Mammary epithelial cell (primary cell): Measurements from ENCODE around the gene DNAJC30.

Experiments
- EZH2 ChIP-seq: IDR thresholded peaks from 2 replicates; pipeline ENCODE4 v1.6.1; 2012; ENCODE audit warnings: low read length, inconsistent platforms, borderline replicate concordance
- TF ChIP-seq, protein P1 (sequence below), 2 donors: IDR thresholded peaks in 1 of 2; conservative IDR thresholded peaks in 1 of 2; 2 replicates each; pipeline ENCODE4 v1.5.1; 2011 to 2012; ENCODE audit warnings: inconsistent platforms in 2 of 2, low read length in 2 of 2, mild to moderate bottlenecking in 2 of 2, control low read depth in 1 of 2, low read depth in 1 of 2; ENCODE audit not compliant: insufficient read depth in 1 of 2; ENCODE audit errors: extremely low read depth in 1 of 2

DNA sequence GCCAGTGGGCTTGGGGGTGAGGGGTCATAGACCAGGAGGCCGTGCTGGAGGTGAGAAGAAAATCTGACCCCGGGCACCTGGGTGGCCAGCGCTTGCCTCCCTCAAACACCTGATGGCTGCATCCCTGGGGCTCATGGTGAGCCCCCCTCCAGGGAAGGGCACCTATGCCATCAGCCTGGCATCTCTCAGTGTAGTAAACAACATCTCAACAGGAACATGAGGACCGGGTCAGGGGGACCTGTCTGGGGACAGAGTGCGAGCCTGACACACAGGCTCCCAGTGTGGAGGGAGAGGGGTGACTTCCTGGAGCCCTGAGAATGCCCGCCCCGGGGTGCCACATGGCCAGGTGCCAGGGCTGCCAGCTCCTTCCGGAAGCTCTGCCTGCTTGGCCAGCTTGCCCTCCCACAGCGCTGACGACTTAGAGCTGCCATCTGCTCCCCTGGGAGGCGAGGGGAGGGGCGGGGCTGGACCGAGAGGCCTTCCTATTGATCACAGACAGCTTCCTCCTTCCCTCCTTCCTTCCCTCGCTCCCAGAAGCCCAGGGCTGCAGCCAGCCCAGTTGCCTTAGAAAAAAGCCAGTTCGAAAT is 23.9 kb upstream of the DNAJC30 start:
- TF ChIP-seq, protein P1, sequence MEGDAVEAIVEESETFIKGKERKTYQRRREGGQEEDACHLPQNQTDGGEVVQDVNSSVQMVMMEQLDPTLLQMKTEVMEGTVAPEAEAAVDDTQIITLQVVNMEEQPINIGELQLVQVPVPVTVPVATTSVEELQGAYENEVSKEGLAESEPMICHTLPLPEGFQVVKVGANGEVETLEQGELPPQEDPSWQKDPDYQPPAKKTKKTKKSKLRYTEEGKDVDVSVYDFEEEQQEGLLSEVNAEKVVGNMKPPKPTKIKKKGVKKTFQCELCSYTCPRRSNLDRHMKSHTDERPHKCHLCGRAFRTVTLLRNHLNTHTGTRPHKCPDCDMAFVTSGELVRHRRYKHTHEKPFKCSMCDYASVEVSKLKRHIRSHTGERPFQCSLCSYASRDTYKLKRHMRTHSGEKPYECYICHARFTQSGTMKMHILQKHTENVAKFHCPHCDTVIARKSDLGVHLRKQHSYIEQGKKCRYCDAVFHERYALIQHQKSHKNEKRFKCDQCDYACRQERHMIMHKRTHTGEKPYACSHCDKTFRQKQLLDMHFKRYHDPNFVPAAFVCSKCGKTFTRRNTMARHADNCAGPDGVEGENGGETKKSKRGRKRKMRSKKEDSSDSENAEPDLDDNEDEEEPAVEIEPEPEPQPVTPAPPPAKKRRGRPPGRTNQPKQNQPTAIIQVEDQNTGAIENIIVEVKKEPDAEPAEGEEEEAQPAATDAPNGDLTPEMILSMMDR (conservative IDR thresholded peaks at IDR 0.05 in 1 of 2, IDR thresholded peaks at IDR 0.05 in 1 of 2; ENCODE audit: extremely low read depth in 1 of 2, insufficient read depth in 1 of 2, low read depth in 1 of 2, low read length in 2 of 2) = no peak
- TF ChIP-seq EZH2 = no peak
